ENCODE measurements around the gene ZNF791. TPM values are rescaled to one million over a fixed set of nuclear protein-coding genes. Genes with fewer than 3 reads are reported as not detected.
A peak's percentile ranks its signal among the peaks of the same experiment; 100 is the strongest.

The ZNF791 gene
- total RNA-seq, 2 experiments from 2014 or later = 7.8 to 17.1 TPM

DNA sequence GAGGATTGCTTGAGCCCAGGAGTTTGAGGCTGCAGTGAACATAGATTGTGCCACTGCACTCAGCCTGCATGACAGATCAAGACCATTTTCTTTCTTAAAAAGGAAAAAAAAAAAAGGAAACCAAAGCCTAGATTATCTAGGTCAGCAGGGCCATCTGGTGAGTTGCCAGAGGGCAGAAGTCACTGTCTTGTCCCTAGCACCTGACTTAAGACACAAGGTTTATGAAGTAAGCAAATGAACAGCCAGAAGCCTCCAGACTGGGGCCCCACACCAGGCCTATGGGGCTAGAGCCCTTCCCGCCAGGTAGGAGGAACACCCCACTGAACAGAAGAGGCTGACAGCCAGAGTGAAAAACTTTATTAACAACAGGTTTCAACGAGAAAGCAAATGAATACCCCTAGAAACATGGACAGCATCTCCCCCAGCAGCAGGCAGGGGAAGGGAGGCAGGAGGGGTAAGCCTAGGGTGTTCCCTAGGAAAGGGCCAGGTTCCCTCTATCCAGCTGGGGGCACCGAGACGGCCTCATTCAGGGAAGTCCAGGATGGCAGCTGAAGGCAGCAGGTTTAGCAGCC is 57.1 kb downstream of the ZNF791 start:
- Histone ChIP-seq H3K4me3 (ENCODE audit: low read depth, low read length, poor library complexity, severe bottlenecking) (peak overlapping the region; percentile 96), H4K20me1 (ENCODE audit: insufficient read depth, low read length) (no peaks in the 10 kb centered on the region), H2AFZ (ENCODE audit: low read length) (no peak overlapping the region), H3K27ac (ENCODE audit: low read depth, low read length, poor library complexity, severe bottlenecking) (no peak overlapping the region), H3K4me2 (ENCODE audit: low read length) (peak overlapping the region; percentile 90), H3K9me2 (ENCODE audit: insufficient read depth, low read length) (no peaks in the 10 kb centered on the region), H3K9me3 (ENCODE audit: low read length) (no peaks in the 10 kb centered on the region), H3K36me3 (ENCODE audit: insufficient read depth, low read length) (peaks cover 36% of the 10 kb centered on the region), H3K4me1 (ENCODE audit: insufficient read depth, low read length, poor library complexity, severe bottlenecking) (peaks cover 42% of the 10 kb centered on the region), H3K79me2 (ENCODE audit: insufficient read depth, low read depth, low read length) (peaks cover 27% of the 10 kb centered on the region; the same call in 1 of the 2 replicates)
- no TSS peak for BruUV-seq (replicated peaks)
- ChIA-PET POLR2A (interaction anchor here (1.4 kb wide), 1 partner anchor 13 kb away, joined by 4 read pairs; the partner anchor contains the start of gene DHPS), CTCF (ENCODE audit: unreplicated experiment) (no interaction called here)
- no peak for DNase-seq (ENCODE audit: low spot score)
- no peak for TF ChIP-seq EZH2phosphoT487 (IDR thresholded peaks at IDR 0.05; ENCODE audit: borderline replicate concordance, low read depth, low read length)
- TF ChIP-seq, protein P1, sequence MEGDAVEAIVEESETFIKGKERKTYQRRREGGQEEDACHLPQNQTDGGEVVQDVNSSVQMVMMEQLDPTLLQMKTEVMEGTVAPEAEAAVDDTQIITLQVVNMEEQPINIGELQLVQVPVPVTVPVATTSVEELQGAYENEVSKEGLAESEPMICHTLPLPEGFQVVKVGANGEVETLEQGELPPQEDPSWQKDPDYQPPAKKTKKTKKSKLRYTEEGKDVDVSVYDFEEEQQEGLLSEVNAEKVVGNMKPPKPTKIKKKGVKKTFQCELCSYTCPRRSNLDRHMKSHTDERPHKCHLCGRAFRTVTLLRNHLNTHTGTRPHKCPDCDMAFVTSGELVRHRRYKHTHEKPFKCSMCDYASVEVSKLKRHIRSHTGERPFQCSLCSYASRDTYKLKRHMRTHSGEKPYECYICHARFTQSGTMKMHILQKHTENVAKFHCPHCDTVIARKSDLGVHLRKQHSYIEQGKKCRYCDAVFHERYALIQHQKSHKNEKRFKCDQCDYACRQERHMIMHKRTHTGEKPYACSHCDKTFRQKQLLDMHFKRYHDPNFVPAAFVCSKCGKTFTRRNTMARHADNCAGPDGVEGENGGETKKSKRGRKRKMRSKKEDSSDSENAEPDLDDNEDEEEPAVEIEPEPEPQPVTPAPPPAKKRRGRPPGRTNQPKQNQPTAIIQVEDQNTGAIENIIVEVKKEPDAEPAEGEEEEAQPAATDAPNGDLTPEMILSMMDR (conservative IDR thresholded peaks at IDR 0.05; ENCODE audit: low read length) = no peak
- intact Hi-C loops (cut with micrococcal nuclease; ENCODE audit: unreplicated experiment) = no loop called here

DNA sequence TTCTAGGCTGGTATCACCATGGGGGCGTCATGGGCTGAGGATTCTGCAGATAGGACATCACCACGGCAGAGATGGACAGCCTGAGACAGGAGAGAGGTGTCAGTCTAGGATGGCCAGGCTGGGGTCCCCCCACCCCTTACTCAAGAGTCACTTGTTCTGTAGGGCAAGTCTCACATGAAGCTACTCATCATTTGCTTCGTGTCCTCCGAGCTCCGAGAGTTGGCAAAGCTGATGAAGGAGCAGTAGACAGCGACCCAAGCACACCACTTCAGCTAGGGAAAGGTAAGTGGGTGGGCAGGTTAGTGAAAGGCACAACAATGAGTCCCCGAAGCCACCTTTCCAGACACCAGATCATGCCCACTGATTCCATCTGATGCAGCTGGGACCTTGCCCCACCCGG is 57.6 kb downstream of the ZNF791 start:
- H2AFZ ChIP-seq (ENCODE audit: low read length) = no peak overlapping the region
- H3K9me2 ChIP-seq (ENCODE audit: insufficient read depth, low read length) = no peaks in the 10 kb centered on the region
- H3K36me3 ChIP-seq (ENCODE audit: insufficient read depth, low read length) = peaks cover 35% of the 10 kb centered on the region
- TSS peak; percentile 61 for BruUV-seq (replicated peaks)
- TF ChIP-seq, protein P1 (conservative IDR thresholded peaks at IDR 0.05; ENCODE audit: low read length) = no peak
- no peak for TF ChIP-seq EZH2phosphoT487 (IDR thresholded peaks at IDR 0.05; ENCODE audit: borderline replicate concordance, low read depth, low read length)
- DNase-seq (ENCODE audit: low spot score) = no peak
- intact Hi-C loops (cut with micrococcal nuclease; ENCODE audit: unreplicated experiment) = no loop called here
- no peaks in the 10 kb centered on the region for H3K9me3 ChIP-seq (ENCODE audit: low read length)
- peaks cover 27% of the 10 kb centered on the region; the same call in 1 of the 2 replicates for H3K79me2 ChIP-seq (ENCODE audit: insufficient read depth, low read depth, low read length)
- no peaks in the 10 kb centered on the region for H4K20me1 ChIP-seq (ENCODE audit: insufficient read depth, low read length)
- CTCF ChIA-PET (ENCODE audit: unreplicated experiment) = no interaction called here
- H3K4me2 ChIP-seq (ENCODE audit: low read length) = peak overlapping the region; percentile 90
- H3K4me3 ChIP-seq (ENCODE audit: low read depth, low read length, poor library complexity, severe bottlenecking) = peak overlapping the region; percentile 96
- POLR2A ChIA-PET = interaction anchor here (1.4 to 1.6 kb wide), 2 partner anchors 13 to 58 kb away, joined by 3 to 4 read pairs; partner anchors contain the start of genes DHPS, ZNF490 and ZNF791
- H3K27ac ChIP-seq (ENCODE audit: low read depth, low read length, poor library complexity, severe bottlenecking) = no peak overlapping the region
- H3K4me1 ChIP-seq (ENCODE audit: insufficient read depth, low read length, poor library complexity, severe bottlenecking) = peaks cover 42% of the 10 kb centered on the region

DNA sequence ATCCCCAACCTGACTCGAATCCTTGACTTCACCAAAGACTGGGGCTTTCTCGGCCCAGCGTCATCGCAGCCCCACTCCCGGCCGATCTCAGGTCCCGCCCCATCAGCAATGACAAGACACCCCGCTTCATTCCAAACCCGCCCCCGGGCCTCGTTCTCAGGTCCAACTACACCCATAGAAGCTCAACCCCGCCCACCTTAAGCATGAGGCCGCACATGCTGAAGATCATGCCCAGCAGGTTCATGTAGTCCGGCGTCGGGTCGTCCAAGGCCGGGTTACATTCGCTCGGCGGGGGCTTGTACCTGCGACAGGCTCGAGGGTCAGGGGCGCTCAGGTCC is 58.2 kb downstream of the ZNF791 start:
- DNase-seq (ENCODE audit: low spot score) = no peak
- ChIA-PET CTCF (ENCODE audit: unreplicated experiment) (no interaction called here), POLR2A (interaction anchor here (0.6 to 1.6 kb wide), 3 partner anchors 12 to 1841 kb away, joined by 3 to 4 read pairs (median 3); partner anchors contain the start of genes DHPS, ZNF490 and ZNF791)
- no peak for TF ChIP-seq EZH2phosphoT487 (IDR thresholded peaks at IDR 0.05; ENCODE audit: borderline replicate concordance, low read depth, low read length)
- TF ChIP-seq, protein P1 (conservative IDR thresholded peaks at IDR 0.05; ENCODE audit: low read length) = no peak
- H3K9me2 ChIP-seq (ENCODE audit: insufficient read depth, low read length) = no peaks in the 10 kb centered on the region
- peak overlapping the region; percentile 96 for H3K4me3 ChIP-seq (ENCODE audit: low read depth, low read length, poor library complexity, severe bottlenecking)
- H3K36me3 ChIP-seq (ENCODE audit: insufficient read depth, low read length) = peaks cover 32% of the 10 kb centered on the region; the same call in 1 of the 2 replicates
- H2AFZ ChIP-seq (ENCODE audit: low read length) = peak overlapping the region; percentile 81; the same call in 1 of the 2 replicates
- intact Hi-C loops (cut with micrococcal nuclease; ENCODE audit: unreplicated experiment) = loop anchor here (1.0 kb wide), 1 partner anchor 12 kb away; the partner anchor contains the start of gene DHPS
- no TSS peak for BruUV-seq (replicated peaks)
- H4K20me1 ChIP-seq (ENCODE audit: insufficient read depth, low read length) = no peaks in the 10 kb centered on the region
- H3K27ac ChIP-seq (ENCODE audit: low read depth, low read length, poor library complexity, severe bottlenecking) = peak overlapping the region; percentile 64
- no peaks in the 10 kb centered on the region for H3K9me3 ChIP-seq (ENCODE audit: low read length)
- H3K79me2 ChIP-seq (ENCODE audit: insufficient read depth, low read depth, low read length) = peaks cover 27% of the 10 kb centered on the region; the same call in 1 of the 2 replicates
- peak overlapping the region; percentile 90 for H3K4me2 ChIP-seq (ENCODE audit: low read length)
- peaks cover 42% of the 10 kb centered on the region for H3K4me1 ChIP-seq (ENCODE audit: insufficient read depth, low read length, poor library complexity, severe bottlenecking)
